NCI-H510A treated with DMSO at 0.1 percent for 48 hours (cell line): ENCODE data around the gene DAND5.

Experiments
- DNase-seq: peaks from one replicate; lab custom pipeline; 2025; lab: John Stamatoyannopoulos, UW

The DAND5 gene

DNA sequence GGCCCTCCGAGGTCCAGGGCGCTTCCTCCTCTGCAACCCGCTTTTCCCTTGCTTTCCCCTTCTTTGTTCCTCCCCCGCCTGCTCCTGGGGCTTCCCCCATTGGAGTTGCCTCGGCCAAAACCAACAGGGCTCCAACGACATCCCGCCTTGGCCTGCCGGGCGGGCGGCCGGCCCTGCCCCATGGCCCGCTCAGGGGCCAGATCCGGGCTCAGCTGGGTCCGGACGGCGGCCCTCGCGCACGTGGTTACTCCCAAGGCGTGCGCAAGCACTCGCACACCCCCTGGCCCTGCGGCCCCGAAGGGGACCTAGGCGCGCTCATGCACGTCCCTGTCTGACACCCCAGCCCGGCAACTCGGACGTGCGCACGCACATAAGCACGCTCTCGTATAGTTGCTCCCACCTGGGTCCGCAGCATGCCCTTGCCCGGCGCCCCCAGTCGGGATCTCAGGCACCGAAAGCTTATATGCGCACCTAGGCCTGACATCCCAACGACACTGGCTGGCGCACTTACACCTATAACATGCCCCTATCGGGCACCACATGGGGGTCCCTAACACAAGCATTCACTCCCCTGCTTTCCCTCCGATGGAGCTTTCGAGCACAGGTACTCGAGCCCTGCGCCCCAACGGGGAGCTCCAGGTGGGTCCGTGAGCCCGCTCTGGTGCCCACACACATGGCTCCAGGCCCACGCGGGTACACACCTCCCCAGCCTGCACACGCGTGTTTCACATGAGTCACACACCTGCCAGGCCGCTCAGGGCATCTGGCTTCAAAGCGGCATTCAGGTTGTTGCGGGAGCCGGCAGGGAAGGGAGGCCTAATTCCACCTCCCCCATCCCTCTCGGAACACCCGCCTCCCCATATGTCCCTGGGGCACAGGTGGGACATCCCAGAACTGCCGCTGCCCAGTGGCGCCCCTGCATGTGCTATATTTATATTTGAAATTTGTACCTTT is 40.9 kb downstream of the DAND5 start:
- DNase-seq = no peak

DNA sequence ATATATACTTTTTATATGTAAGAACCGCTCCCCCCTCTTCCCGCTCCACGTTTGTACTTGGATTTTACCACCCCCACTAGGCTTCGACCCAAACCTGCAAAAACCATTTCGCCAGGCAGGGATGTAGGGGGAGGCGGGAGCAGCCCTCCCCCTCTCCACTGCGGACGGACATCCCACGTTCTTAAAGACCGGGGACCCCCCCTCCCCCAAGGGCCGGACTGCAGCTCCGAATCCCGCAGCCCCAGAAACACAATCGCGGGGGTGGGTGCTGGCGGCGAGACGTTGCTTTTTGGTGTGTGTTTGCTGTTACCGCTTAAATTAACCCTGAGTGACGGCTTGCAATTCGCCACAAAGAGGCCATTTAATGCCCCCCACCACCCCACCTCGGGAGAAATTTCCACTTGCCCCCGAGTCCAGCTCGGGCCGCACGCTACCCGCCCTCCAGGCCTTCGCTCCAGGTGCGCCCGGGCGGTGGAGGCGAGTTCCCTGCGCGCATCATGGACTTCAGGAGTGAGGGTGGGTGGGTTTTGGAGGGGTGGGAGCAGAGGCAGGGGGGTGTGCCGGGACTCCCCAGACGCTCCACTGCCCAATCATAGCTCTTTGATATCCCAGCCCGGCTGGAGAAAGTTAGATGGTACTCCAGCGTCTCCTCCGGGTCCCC is 41.7 kb downstream of the DAND5 start:
- no peak for DNase-seq

GRCh38 chr19:13011653-13012389 is 42.4 kb downstream of the DAND5 start:
- DNase-seq = no peak

GRCh38 chr19:13012390-13012689 is 43.0 kb downstream of the DAND5 start:
- DNase-seq = no peak

DNA sequence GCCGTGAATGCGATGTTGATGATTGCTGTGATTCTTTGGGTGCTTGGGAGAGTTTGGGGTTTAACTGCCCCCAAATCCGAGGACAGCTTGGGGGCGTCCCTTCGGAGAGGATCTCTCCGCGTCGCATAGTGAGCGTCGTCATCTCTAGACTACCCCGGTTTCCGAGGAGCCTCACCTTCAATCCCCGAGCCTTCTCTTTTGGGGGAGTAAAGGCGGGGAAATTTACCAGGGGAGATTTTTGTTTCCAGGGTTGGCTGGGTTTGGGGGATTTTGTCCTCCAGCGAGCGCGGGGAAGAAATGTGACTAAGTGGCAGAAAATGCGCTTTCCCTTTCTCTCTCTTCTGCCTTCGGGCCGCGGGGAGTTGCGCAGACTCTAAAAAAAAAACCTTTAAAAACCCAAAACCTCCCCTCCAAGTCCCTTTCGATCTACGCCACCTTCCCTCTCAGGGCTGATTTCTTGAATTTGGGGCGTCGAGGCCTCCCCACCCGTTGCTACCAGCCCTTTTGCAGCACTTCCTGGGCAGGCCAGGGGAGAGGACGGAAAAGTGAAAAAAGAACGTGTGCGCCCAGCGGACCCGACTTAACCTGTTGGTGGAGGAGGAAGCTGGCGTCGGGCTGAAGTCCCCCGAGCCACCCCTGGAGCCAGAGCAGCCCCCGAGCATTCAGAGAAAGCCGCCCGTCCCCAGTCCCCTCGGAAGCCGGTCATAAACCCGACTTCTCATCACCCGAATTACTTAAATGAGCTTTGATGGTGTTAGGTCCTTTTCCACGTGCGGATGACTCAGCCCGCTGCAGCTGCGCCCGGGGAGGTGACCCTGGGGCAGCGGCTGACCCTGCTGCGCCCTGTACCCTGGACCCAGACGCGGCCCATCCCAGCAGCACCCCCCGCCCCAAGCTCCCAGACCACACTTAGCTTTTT is 43.6 kb downstream of the DAND5 start:
- DNase-seq = no peak

GRCh38 chr19:13013649-13014048 is 44.3 kb downstream of the DAND5 start:
- no peak for DNase-seq

DNA sequence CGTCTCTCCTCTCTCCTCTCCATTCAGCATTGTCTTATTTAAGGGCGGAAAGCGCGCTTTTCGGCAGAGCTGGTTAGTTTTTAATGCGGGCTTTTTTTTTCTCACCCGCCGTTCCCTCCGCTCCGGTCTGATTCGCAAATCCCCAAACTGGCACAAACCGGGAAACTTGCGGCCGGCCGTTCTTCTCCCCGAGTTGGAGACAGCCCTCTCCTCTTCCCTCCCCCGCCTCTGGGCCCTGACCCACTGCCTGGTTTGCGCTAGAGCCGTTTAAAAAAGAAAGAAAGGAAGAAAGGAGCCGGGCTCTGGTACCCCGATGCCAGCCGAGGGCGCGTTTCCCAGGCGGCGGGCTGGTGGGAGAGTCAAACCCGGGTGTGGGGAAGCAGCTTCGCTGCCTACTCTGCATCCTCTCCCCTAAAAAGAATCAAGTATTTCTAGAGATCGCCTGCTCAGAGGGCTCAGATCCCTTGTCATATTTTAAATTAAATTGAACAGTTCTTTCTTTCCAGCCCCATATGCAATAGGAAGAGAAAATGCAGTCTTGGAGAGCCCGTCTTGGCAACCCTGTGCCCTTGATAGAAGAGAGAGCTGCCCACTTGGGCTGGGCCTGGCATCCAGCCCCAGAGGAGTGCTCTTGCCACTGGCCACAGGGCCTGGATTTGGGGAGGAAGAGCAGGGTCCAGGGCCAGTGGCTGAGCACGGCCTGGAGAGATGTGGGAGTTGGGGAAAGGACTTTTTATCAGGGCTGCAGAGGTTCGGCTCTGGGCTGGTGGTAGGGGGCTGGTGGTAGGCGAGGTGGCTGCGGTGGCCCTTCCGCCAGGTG is 44.9 kb downstream of the DAND5 start:
- DNase-seq = no peak

GRCh38 chr19:13014921-13015280 is 45.5 kb downstream of the DAND5 start:
- no peak for DNase-seq

DNA sequence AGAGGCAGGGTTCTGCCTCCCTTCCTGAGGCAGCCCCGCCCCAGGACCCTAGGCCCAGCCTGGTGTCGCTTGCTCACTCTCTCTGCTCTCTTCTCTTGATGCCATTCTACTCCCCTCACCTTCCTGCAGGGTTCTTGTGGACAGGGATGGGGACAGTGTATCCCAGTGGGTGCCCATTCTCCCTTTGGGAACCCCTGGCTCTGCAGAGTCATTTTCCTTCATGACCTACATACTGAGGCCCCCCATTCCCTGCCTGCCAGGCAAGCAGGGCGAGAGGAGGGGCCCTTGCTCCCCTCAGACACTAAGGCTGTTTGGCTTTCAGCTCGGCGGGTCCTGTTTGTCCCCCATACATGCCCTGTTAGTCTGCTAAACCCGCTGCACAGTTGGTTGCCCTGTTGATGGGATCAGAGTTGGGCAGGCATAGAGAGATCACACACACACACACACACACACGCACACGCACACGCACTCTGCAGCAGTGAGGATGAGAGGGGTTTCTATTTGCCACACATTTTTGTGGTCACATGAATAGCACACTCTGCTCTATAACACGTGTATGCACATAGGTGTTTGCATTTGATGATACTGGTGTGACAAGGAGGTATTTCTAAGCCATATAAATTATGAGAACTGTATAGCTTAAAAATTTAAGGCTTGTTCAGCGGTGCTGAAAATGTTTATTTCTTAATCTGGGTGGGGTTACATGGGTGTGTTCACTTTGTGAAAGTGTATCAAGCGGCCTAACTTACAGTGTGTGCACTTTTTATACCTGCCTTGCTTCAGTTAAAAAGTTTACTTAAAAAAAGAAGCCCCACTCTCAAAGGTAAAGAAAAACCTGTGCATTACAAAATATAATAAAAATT is 46.2 kb downstream of the DAND5 start:
- DNase-seq = no peak

DNA sequence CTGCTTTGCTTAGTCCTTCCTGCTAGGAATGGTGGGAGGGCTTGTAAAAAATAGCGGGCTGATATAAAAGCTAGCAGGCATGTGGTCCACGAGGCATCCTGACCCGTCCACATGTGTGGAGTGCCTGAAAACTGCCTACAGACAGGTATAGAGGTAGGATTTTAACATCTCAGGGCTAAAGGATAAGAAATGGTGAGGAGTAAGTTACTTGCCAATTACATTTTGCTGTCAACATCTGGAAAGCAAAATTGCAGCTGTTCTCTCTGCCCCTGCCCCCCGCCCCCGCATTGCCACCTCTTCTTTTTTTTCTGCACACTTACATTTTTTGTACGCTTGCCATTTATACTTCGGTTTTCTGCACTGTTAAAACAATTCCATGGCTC is 46.9 kb downstream of the DAND5 start:
- DNase-seq = no peak

GRCh38 chr19:13016628-13017305 is 47.4 kb downstream of the DAND5 start:
- DNase-seq = no peak

- no peak for DNase-seq
These were observed 48.1 kb downstream of the DAND5 start for GRCh38 chr19:13017306-13018034.

- DNase-seq = no peak
These were observed 48.9 kb downstream of the DAND5 start for GRCh38 chr19:13018035-13018914.

- DNase-seq = no peak
These were observed 50.0 kb downstream of the DAND5 start for GRCh38 chr19:13019332-13019731.

- DNase-seq = no peak
These were observed 50.6 kb downstream of the DAND5 start for GRCh38 chr19:13020002-13020414.

DNA sequence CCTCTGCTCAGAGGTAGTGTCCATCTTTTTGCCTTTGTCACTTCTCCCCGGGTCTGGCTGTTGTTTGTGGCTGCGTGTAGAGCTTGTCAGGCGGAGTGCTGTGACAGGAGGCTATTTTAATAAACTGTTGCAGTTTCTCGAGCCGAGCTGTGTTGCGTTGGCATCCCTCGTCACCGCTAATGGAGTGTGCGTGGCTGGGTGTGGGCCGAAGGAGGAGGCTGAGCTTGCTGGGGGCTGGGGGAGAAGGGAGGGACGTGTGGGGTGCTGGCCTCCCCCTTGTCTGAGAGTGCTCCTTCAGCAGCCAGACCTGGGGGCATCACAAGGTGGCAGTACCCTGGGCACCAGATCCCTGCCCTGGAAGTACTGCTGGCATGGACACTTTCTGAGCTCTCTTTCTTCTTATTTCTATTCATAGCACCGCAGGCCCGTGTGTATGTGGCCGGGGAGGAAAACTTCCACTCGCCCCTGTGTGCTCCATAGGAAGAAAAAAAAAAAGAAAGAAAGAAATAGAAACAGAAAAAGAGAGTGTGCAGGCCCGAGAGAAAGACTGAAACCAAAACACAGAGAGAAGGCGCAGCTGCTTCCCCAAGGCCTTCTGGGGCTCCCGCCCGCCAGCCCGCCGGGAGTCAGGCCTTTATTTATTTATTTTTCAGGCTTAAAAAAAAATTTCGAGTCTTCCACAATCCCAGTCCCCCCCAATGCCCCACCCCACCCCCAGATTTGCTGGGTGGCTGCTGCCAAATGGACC is 52.9 kb downstream of the DAND5 start:
- no peak for DNase-seq
